ES-I3 (cell line): ENCODE data around the gene ZFP1.

Experiments
- H3K36me3 ChIP-seq: 2 replicates; pipeline ENCODE4 v1.6.1; 2013; ENCODE audit warnings: mild to moderate bottlenecking, low read length, control low read depth, moderate library complexity; ENCODE audit not compliant: insufficient read depth
- H3K4me1 ChIP-seq: 2 replicates; pipeline ENCODE4 v1.6.1; 2013; ENCODE audit warnings: mild to moderate bottlenecking, control low read depth, low read length; ENCODE audit not compliant: insufficient read depth
- H3K9ac ChIP-seq: 2 replicates; pipeline ENCODE4 v1.6.1; 2013; ENCODE audit warnings: low read depth, mild to moderate bottlenecking, low read length, moderate library complexity
- H3K9me3 ChIP-seq: 2 replicates; pipeline ENCODE4 v1.6.1; 2013; ENCODE audit warnings: mild to moderate bottlenecking, low read length, moderate library complexity; ENCODE audit not compliant: control insufficient read depth, insufficient read depth

The ZFP1 gene

DNA sequence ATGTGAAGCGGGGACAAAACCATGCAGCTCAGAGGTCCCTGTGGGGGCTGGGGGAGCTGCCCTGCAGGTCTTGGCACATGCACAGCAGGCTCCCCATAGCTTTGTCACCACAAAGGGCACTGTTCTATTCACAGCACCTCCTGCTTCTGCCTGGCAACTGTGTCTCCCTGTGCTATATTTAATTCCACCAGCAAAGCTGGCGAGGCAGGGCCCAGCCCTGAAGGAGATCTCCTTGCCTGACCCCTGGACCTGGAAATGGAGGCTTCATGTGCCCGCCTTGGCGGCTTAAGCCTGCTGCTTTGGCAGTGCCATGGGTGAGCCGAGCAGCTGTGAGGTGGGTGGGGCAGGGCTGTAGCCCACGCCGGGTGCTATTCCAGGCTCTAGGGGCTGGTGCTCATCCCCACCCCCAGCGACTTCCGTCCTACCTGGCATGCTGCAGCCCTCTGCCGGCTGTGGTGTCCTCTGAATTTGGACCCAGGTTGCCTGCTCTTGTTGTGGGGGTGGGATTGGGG is 38.5 kb upstream of the ZFP1 start:
- Histone ChIP-seq H3K36me3 (no peaks in the 10 kb centered on the region), H3K4me1 (peaks cover 16% of the 10 kb centered on the region; the same call in 1 of the 2 replicates), H3K9me3 (no peaks in the 10 kb centered on the region), H3K9ac (no peak overlapping the region)

- Histone ChIP-seq H3K9ac (peak overlapping the region; percentile 27; the same call in 1 of the 2 replicates), H3K4me1 (peaks cover 16% of the 10 kb centered on the region; the same call in 1 of the 2 replicates), H3K9me3 (no peaks in the 10 kb centered on the region), H3K36me3 (no peaks in the 10 kb centered on the region)
Measured at GRCh38 chr16:75110637-75111513, 37.4 kb upstream of the ZFP1 start.

GRCh38 chr16:75111514-75111940 is 36.8 kb upstream of the ZFP1 start:
- Histone ChIP-seq H3K9ac (no peak overlapping the region), H3K9me3 (peaks cover 3% of the 10 kb centered on the region; the same call in 1 of the 2 replicates), H3K4me1 (peaks cover 16% of the 10 kb centered on the region; the same call in 1 of the 2 replicates), H3K36me3 (no peaks in the 10 kb centered on the region)

- H3K36me3 ChIP-seq: no peaks in the 10 kb centered on the region
- peaks cover 4% of the 10 kb centered on the region; the same call in 1 of the 2 replicates for H3K9me3 ChIP-seq
- peaks cover 16% of the 10 kb centered on the region; the same call in 1 of the 2 replicates for H3K4me1 ChIP-seq
- no peak overlapping the region for H3K9ac ChIP-seq
Measured at GRCh38 chr16:75111961-75112733, 36.2 kb upstream of the ZFP1 start.

DNA sequence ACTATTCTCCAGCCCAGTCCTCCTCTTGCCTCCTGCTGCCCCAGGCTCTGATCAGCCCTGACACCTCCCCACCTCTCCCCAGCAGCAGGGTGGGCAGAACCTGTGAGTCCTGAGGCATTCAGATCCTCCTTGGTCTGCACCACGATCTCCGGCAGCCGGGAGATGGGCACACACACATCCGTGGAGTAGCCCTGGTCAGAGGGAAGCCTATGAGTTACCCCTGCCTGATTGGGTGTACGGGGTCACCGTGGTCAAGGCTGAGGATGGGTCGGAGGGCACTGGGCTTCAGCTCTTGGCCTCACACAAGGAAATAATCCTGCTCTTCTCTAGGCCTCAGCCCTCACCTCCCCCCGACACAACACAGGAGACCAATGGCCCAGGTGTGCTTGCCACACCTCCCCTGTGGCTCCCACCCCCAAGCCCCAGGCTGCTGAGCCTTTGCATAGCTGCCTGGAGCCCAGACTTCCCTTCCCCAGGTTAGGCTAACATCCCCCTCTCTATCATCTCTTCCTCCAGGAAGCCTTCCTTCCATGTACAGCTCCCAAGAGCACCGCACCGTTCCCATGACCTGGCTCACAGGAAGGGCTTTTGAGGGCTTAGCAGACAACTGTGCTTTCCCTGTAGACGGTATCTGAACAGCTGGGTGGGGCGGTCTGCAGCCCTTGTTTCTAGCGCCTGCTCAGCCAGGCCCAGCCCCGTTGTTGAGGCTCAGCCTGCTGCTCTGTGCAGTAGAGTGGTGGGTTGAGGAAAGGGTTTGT is 35.4 kb upstream of the ZFP1 start:
- H3K36me3 ChIP-seq: no peaks in the 10 kb centered on the region
- H3K9me3 ChIP-seq: peaks cover 4% of the 10 kb centered on the region; the same call in 1 of the 2 replicates
- no peak overlapping the region for H3K9ac ChIP-seq
- peaks cover 16% of the 10 kb centered on the region; the same call in 1 of the 2 replicates for H3K4me1 ChIP-seq

- peaks cover 4% of the 10 kb centered on the region; the same call in 1 of the 2 replicates for H3K9me3 ChIP-seq
- peaks cover 16% of the 10 kb centered on the region; the same call in 1 of the 2 replicates for H3K4me1 ChIP-seq
- no peak overlapping the region for H3K9ac ChIP-seq
- no peaks in the 10 kb centered on the region for H3K36me3 ChIP-seq
Measured at GRCh38 chr16:75113541-75114121, 34.7 kb upstream of the ZFP1 start.

DNA sequence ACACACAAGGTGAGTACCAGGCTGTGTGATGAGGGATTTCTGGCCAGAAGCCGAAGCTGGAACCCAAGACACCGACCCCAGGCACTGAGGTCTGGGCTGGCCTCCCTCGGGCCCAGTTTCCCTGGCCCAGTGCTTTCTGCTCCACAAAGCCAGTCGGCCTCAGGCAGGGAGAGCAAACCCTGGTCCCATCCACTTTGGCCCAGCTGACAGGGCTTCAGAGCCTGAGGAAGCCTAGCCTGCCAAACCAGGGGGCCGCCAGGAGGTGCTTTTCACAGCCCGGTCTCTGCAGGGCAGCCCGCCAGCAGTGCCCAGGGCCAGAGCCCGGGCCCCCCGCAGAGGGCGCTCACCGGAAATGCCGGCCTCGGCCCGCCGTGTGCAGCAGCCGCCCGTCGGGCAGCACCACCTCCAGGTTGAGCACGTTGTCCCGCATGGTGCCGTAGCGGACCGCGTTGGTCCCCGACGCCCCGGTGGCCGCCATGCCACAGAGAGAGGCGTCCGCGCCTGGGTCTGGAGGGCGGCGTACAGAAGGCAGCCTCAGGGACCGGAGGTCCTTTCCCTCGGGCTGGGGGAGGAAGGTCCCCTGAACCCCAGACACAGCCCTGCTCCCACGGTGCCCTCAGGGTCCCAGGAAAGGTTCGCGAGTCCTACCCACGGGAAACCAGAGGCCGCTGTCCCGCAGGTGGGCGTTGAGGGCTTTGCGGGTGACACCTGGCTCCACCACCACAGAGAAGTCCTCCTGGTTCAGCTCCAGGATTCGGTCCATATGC is 34.0 kb upstream of the ZFP1 start:
- Histone ChIP-seq H3K4me1 (peaks cover 16% of the 10 kb centered on the region; the same call in 1 of the 2 replicates), H3K9me3 (peaks cover 4% of the 10 kb centered on the region; the same call in 1 of the 2 replicates), H3K9ac (no peak overlapping the region), H3K36me3 (no peaks in the 10 kb centered on the region)

DNA sequence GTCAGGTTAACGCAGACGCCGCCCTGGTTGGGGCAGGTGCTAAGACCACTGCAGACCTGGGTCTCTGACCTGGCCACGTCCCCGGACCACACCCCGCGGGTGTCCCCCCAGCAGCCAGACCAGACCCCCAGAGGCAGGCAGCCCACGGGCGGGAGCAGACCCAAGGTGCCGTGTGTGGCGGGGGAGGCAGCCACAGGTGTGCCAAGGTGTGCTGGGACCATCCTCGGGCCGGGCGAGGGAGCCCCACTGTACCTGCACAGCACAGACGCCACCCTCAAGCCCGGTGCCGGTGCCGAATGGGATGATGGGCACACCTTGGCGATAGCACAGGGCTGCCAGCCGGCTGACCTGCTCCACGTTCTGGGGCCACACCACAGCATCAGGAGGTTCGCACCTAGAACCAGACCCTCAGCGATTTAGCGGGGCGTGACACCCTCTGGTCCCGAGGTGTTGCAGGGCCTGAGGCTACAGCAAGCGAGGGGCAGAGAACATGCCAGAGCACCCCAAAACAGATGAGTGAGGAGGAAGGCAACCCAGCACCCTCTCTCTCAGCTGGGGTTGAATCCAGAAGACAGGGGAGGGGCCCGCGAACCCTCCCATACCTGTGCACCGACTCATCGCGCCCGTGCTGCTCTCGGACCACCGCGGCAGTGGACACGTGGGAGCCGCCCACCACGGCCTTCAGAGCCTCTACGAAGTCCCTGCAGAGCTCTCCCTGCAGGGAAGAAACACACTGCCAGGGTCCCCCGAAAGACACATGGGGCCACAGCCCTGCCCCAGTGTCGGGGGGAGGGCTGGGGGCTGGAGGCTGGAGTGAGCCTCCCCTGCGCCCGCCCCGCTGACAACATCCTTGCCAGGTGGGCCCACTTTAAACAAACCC is 33.1 kb upstream of the ZFP1 start:
- Histone ChIP-seq H3K4me1 (peaks cover 14% of the 10 kb centered on the region; the same call in 1 of the 2 replicates), H3K36me3 (no peaks in the 10 kb centered on the region), H3K9ac (no peak overlapping the region)

DNA sequence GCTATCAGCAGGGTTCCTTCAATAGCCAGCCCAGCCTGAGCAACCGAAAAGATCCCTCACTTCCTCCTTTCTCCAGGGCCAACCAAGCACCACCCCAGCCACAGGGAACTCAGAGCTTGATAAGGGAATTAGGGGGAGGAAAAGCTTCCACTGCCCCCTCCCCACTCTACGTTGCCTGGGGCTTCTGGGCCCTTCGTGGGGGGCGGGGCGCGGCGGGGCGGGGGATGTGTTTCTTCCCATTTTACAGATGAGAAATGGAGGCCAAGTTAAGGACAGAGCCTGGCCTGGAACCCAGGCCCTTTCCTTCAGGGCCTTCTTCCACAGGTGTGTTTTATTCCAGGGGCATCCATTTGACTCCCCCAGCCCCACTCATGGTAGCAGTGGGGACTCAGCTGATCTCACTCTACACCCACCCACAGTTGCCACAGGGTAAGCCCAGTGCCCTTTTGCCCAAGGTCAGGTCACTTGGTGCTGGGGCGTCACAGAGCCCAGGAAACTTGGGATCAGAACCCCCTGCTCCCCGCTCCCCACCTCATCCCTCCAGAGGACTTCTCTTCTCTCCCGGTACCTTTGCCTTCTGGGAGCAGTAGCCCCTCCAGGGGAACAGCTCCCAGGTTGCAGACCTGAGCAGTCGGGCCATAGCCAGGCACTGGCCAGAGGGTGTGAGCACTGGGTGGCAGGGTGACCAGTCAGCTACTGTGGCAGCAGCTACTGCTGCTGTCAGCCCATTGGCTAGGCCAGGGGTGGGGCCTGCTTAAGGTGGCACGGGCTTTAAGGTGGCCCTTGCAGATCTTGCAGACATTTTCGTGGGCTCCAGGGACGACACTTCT is 32.0 kb upstream of the ZFP1 start, which contains the start of gene LDHD:
LDHD (minus strand) TSS at position 700 of the 830 bp plus-strand sequence; CDS start at position 640, 60 bp downstream.
- peak within 1 kb of the TSS; percentile 18; the same call in 1 of the 2 replicates for H3K9ac ChIP-seq
- H3K9me3 ChIP-seq: peaks cover 5% of the 10 kb centered on the region
- no peaks in the 10 kb centered on the region for H3K36me3 ChIP-seq
- peaks cover 6% of the 10 kb centered on the region; the same call in 1 of the 2 replicates for H3K4me1 ChIP-seq

More for the DNA sequence above, 33.1 kb upstream of the ZFP1 start:
- H3K9me3 ChIP-seq: peaks cover 4% of the 10 kb centered on the region; the same call in 1 of the 2 replicates

GRCh38 chr16:75116911-75117245 is 31.4 kb upstream of the ZFP1 start:
- Histone ChIP-seq H3K9me3 (peaks cover 11% of the 10 kb centered on the region), H3K9ac (no peak overlapping the region), H3K4me1 (peaks cover 6% of the 10 kb centered on the region; the same call in 1 of the 2 replicates), H3K36me3 (no peaks in the 10 kb centered on the region)

GRCh38 chr16:75118943-75119539 is 29.3 kb upstream of the ZFP1 start:
- peaks cover 17% of the 10 kb centered on the region for H3K9me3 ChIP-seq
- H3K9ac ChIP-seq: no peak overlapping the region
- H3K4me1 ChIP-seq: no peaks in the 10 kb centered on the region
- H3K36me3 ChIP-seq: no peaks in the 10 kb centered on the region
